Subcutaneous abdominal adipose tissue (tissue), 5 donors: ENCODE data around the gene PSMD1.

ENCODE experiments used
- H3K27ac ChIP-seq: one replicate; pipeline ENCODE4 v1.7.0; 2013; ENCODE audit warnings: low read depth, mild to moderate bottlenecking, inconsistent platforms, low read length, moderate library complexity
- H3K27me3 ChIP-seq, 5 donors: one replicate each; pipeline ENCODE4 v1.7.0; 2013; ENCODE audit warnings: low read length in 5 of 5, inconsistent platforms in 1 of 5; ENCODE audit not compliant: control insufficient read depth in 5 of 5, insufficient read depth in 4 of 5
- H3K36me3 ChIP-seq, 5 donors: one replicate each; pipeline ENCODE4 v1.7.0; 2013; ENCODE audit warnings: low read length in 5 of 5; ENCODE audit not compliant: control insufficient read depth in 5 of 5, insufficient read depth in 5 of 5
- H3K4me1 ChIP-seq, 5 donors: one replicate each; pipeline ENCODE4 v1.7.0; 2013; ENCODE audit warnings: low read length in 5 of 5, mild to moderate bottlenecking in 3 of 5, moderate library complexity in 1 of 5; ENCODE audit not compliant: control insufficient read depth in 5 of 5, insufficient read depth in 5 of 5
- H3K4me3 ChIP-seq, 5 donors: one replicate each; pipeline ENCODE4 v1.7.0; 2013; ENCODE audit warnings: low read length in 5 of 5, low read depth in 1 of 5
- H3K9ac ChIP-seq, 5 donors: one replicate each; pipeline ENCODE4 v1.7.0; 2013; ENCODE audit warnings: low read length in 5 of 5, mild to moderate bottlenecking in 4 of 5, moderate library complexity in 3 of 5
- H3K9me3 ChIP-seq, 5 donors: one replicate each; pipeline ENCODE4 v1.7.0; 2013; ENCODE audit warnings: low read length in 5 of 5; ENCODE audit not compliant: control insufficient read depth in 5 of 5
- donor health status: healthy.
- donor health status: healthy.
- donor health status: healthy.
- donor health status: healthy.
- donor health status: healthy.

Gene PSMD1

DNA sequence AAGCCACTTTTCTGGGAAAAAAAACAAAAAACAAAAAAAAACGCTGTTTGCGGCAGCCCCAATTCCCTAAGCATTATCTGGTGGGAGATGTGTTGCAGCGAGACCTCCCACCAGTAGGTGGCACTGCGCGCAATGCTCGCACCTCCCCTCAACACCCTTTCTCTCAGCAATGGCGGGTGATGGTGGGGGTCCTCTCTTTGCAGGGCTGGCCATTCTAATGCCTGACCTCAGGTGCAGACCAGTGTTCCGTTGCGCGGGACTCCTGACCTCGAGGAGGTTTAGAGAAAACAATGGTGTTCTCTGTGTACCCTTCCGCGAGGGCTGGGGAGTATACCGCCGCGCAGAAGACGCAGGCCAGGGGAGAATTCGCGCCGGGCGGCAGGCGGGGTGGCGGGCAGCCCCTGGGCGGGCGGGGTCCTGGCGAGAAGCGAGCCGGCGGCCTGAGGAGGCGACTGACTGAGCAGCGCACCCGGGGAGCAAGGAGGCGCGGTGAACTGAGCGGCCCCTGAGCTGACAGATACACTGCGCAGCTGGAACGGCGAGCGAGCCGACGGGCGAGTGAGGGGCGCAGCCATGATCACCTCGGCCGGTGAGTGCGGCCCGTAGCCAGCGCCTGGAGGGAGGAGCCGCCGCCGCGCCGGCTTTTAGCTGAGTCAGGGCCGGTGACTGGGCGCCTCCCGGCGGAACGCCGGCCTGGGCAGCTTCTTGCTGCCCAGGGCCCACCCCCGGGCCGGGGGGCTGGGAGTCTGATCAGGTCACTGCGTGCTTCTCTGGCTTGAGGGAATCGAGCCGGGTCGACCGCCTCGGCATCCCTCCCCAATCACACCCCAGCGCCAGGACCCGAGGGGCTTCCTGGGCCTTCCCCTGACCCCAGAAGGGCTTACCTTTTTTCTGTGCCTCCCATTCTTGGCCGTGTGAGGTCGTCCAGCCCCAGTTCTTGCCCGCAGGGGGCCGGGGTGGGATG lies at the start of gene PSMD1:
Gene PSMD1, plus strand, starts transcription at position 415 of the 964 bp plus-strand sequence. Its CDS starts 159 bp downstream, at position 574.
- H3K9ac ChIP-seq, result peak within 1 kb of the TSS; percentile 93 to 100 (median 100)
- no peaks in the 10 kb centered on the region for H3K27me3 ChIP-seq
- peak within 1 kb of the TSS; percentile 91 for H3K27ac ChIP-seq
- H3K9me3 ChIP-seq, result no peaks in the 10 kb centered on the region
- H3K4me1 ChIP-seq, result peaks cover 4 to 48% (median 43%) of the 10 kb centered on the region in 5 donors
- H3K4me3 ChIP-seq, result peak within 1 kb of the TSS; percentile 85 to 96 (median 93)
- peaks cover 0 to 6% (median 3%) of the 10 kb centered on the region in 5 donors for H3K36me3 ChIP-seq

DNA sequence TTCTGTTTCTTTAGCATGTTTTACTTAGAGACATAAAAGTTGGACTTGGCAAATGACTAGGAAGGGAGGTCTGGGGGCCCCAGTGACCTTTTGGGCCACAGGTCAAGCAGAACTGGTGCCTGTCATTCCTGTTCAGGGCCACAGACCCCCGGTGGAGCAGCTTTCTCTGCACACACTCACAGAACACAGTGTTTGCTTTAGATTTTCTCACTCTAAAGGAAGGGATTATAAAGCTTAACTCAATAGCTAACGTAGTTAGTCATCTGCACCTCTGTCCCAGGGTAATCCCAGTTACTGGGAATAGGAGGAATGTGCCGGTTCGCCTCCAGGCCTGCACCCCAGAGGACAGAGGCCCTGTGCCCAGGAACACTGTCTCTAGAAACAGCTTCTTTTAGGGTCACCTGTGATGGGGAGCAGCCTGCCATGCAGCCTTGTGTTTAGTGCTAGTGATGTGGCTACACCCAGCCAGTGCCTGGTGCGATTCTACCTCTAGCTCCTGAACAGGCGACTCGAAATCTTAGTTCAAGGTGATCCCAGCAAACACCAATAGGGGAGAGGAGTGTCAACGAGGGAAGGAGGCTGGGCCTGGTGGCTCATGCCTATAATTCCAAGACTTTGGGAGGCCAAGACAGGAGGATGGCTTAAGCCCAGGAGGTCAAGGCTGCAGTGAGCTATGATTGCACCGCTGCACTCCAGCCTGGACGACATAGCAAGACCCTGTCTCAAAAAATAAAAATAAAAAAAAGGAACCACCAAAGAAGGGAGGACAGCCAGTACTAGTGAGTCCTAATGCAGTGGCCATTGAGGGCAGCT lies 49.2 kb upstream of the PSMD1 start:
- H3K27me3 ChIP-seq, result peaks cover 5 to 24% (median 15%) of the 10 kb centered on the region in 5 donors
- H3K36me3 ChIP-seq, result no peaks in the 10 kb centered on the region
- H3K4me3 ChIP-seq, result no peak overlapping the region
- no peak overlapping the region for H3K9ac ChIP-seq
- H3K9me3 ChIP-seq, result peaks cover 0 to 2% (median 0%) of the 10 kb centered on the region in 5 donors
- no peaks in the 10 kb centered on the region for H3K4me1 ChIP-seq
- no peak overlapping the region for H3K27ac ChIP-seq

DNA sequence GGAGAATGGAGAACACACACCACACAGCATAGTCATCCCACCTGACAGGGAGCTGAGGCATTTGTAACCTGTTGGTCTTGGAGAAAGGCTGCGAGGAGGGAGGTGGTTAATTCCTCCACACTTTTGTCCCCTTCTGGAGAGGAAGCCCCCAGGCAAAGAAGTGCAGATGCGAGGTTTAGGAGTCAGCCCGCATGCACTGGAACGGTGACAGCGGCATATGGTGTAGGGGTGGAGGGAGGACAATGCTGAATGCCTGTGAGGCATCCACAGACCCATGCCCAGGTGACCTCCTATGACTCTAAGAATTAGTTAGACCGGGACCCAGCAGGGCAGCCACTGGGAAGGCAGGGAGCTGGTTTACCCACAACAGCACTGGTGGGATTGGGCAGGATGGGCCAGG lies 48.5 kb upstream of the PSMD1 start:
- Histone ChIP-seq H3K4me3 (no peak overlapping the region), H3K27ac (no peak overlapping the region), H3K9ac (no peak overlapping the region), H3K4me1 (no peaks in the 10 kb centered on the region), H3K9me3 (peaks cover 0 to 2% (median 0%) of the 10 kb centered on the region in 5 donors), H3K27me3 (peaks cover 0 to 24% (median 10%) of the 10 kb centered on the region in 5 donors), H3K36me3 (no peaks in the 10 kb centered on the region)

DNA sequence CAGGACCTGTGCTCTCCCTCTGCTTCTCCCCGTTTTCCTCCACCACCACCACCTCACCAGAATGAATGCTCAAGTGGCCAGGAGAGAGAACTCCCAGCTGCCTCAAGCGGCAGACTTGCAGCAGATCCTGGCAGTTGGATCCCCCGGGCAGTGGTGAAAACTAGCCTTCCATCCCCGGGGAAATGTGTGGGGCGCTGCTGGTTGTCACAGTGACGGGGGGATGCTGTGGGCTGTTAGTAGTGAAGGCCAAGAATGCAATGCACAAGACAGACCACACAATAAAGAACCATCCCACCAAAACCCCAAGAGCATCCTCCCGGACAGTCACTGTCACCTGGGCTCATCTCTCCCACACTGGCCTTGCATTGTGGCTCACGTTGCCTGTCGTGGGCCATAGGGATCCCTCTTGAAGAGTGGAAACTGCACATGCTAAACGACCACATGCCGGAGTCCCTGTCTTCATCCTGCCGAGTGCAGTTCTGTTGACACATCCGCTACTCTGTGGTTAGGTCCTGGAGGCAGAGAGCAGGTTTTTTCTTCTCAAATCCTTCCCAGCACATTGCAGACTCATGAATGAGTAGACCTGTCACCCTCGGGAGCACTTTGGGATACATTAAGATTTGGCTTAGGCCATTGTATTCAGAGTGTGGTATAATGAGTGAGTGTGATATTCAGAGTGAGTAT lies 47.3 kb upstream of the PSMD1 start:
- Histone ChIP-seq H3K36me3 (no peaks in the 10 kb centered on the region), H3K4me1 (no peaks in the 10 kb centered on the region), H3K9ac (no peak overlapping the region), H3K27ac (no peak overlapping the region), H3K4me3 (no peak overlapping the region), H3K9me3 (peaks cover 0 to 2% (median 0%) of the 10 kb centered on the region in 5 donors), H3K27me3 (peaks cover 0 to 21% (median 12%) of the 10 kb centered on the region in 5 donors)

DNA sequence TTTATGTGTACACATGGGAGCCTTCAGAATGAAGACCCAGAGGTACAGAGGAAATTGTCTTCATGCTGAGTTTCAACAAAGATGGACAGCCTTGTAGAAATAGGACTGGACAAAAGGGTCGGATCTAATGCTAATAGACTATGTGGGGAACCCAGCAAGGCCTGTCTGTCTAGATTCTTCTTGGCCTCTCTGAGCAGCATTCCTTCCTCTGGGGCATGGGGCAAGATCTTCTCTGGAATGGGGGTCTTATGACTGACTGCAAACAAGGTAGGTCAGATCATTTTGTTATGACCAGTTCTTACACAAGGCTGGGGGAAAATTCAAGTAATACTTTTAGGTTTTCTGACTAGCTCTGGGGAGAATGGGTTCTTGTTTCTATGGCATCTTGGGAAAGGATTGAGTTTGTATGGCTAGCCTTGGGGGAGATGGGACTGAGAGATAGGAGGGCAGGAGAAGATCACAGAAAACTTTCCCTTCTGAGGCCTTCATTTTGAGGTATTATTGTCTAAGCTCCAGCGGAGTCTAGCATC lies 46.4 kb upstream of the PSMD1 start:
- no peak overlapping the region for H3K9ac ChIP-seq
- no peak overlapping the region for H3K4me3 ChIP-seq
- no peaks in the 10 kb centered on the region for H3K36me3 ChIP-seq
- peaks cover 0 to 23% (median 12%) of the 10 kb centered on the region in 5 donors for H3K27me3 ChIP-seq
- no peaks in the 10 kb centered on the region for H3K4me1 ChIP-seq
- H3K27ac ChIP-seq, result no peak overlapping the region
- peaks cover 0 to 2% (median 0%) of the 10 kb centered on the region in 5 donors for H3K9me3 ChIP-seq

DNA sequence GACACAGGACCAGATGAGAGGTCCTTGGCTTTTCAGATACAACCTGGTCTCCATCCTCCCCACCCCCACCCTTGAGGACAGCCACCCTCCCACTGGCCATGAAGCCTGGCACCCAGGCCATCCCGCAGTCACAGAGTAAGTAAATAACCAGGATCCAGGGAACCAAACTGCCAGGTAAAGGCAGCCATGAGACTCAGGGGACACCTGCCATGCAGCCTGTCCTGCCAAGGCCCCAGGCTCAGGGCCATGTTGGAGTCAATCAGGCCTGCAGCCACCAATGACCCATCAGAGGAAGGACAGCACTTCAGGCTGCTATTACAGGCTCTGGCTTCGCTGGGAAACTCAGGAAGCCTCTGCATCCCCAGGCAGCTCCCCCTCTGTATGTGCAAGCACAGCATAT lies 45.1 kb upstream of the PSMD1 start:
- no peak overlapping the region for H3K27ac ChIP-seq
- no peak overlapping the region for H3K4me3 ChIP-seq
- H3K9ac ChIP-seq, result no peak overlapping the region
- H3K27me3 ChIP-seq, result peaks cover 0 to 25% (median 12%) of the 10 kb centered on the region in 5 donors
- H3K4me1 ChIP-seq, result no peaks in the 10 kb centered on the region
- no peaks in the 10 kb centered on the region for H3K9me3 ChIP-seq
- H3K36me3 ChIP-seq, result no peaks in the 10 kb centered on the region

DNA sequence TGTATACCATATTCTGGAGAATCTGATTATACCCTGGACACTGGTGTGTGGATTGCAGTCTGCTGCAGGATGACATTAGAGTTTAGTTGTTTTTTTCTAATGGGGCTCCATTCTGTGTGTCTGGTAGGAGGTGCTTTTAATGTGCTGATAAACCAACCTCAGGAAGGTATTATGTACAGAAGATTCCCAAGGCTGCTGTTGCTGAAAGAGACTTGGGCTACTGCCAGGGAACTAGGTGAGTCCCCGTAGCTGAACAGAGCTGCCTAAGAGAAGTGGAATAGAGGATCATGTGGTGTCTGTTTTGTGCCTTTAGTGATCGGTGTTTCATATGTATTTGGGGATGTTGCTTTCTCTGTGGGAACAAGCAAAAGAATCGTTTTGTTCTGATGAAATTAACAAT lies 44.2 kb upstream of the PSMD1 start:
- H3K9ac ChIP-seq, result no peak overlapping the region
- H3K27ac ChIP-seq, result no peak overlapping the region
- no peaks in the 10 kb centered on the region for H3K4me1 ChIP-seq
- peaks cover 0 to 27% (median 15%) of the 10 kb centered on the region in 5 donors for H3K27me3 ChIP-seq
- no peaks in the 10 kb centered on the region for H3K36me3 ChIP-seq
- H3K9me3 ChIP-seq, result no peaks in the 10 kb centered on the region
- H3K4me3 ChIP-seq, result no peak overlapping the region

DNA sequence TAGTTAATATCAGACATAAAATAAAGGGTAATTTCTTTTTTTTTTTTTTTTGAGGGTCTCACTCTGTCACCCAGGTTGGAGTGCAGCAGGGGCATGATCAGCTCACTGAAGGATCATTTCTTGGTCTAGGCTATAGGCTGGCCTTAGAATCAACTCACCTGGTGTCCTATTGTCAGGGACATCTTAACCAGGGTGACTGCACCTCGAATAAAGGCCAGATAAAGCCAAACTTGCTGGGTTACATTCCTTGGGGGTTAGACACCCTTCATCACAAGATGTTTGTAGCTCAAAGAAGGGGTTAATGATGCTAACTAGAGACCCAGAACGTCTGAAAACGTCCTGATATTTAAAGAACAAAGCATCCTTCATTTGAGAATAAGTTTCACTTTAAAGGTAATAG lies 42.8 kb upstream of the PSMD1 start:
- H3K4me3 ChIP-seq, result no peak overlapping the region
- H3K27ac ChIP-seq, result no peak overlapping the region
- H3K4me1 ChIP-seq, result no peaks in the 10 kb centered on the region
- no peaks in the 10 kb centered on the region for H3K36me3 ChIP-seq
- peaks cover 0 to 21% (median 6%) of the 10 kb centered on the region in 5 donors for H3K27me3 ChIP-seq
- no peaks in the 10 kb centered on the region for H3K9me3 ChIP-seq
- no peak overlapping the region for H3K9ac ChIP-seq

DNA sequence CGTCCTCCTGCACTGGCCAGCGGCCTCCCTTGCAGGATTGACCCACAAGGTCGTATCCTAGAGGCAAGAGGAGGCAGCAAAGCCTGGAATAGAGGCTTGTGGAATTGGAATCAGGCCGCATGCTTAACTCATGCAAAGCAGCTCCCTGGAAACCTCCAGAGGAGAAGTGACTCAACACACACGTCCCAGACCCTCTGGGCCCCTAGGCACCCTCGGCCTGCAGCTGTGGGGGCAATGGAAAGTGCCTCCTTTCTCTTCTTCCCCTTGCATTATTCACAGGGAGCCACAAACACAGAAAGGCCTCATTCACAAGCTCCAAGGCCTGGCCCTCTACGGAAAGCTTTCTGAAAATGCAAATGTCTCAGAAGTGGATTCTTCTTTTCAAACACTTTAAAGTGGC lies 41.2 kb upstream of the PSMD1 start:
- H3K9ac ChIP-seq, result no peak overlapping the region
- no peaks in the 10 kb centered on the region for H3K9me3 ChIP-seq
- no peak overlapping the region for H3K4me3 ChIP-seq
- no peaks in the 10 kb centered on the region for H3K36me3 ChIP-seq
- H3K27ac ChIP-seq, result no peak overlapping the region
- H3K27me3 ChIP-seq, result peaks cover 0 to 17% (median 6%) of the 10 kb centered on the region in 5 donors
- no peaks in the 10 kb centered on the region for H3K4me1 ChIP-seq
